ENCODE data around the gene TADA1. TPM values are rescaled to one million over a fixed set of nuclear protein-coding genes. Genes with fewer than 3 reads are reported as not detected.
"Not testable (repeated sequence)": the region's sequence is repeated elsewhere in the genome, so short reads cannot be mapped to it uniquely, and the experiment has no call there.

The TADA1 gene
- total RNA-seq, 2 experiments from 2014 or later: 12.9 to 13.6 TPM

- POLR2A ChIA-PET: interaction anchor here (0.9 to 1.6 kb wide), 3 partner anchors 10 to 32 kb away, joined by 3 to 4 read pairs (median 3); partner anchors contain the start of gene TADA1
- CTCF ChIA-PET: interaction anchor here (0.7 kb wide), 1 partner anchor 215 kb away, joined by 3 read pairs; no protein-coding TSS in a partner anchor
- H3K27me3 Mint-ChIP-seq (ENCODE audit: low read depth): no peaks in the 10 kb centered on the region
- peak overlapping the region; percentile 9 for H3K27ac Mint-ChIP-seq
- H3K36me3 Mint-ChIP-seq (ENCODE audit: low read depth): peaks cover 65% of the 10 kb centered on the region
- H3K4me3 Mint-ChIP-seq: no peak overlapping the region
- DNase-seq: no peak
- H3K9me3 Mint-ChIP-seq (ENCODE audit: insufficient read depth): no peaks in the 10 kb centered on the region
- peaks cover 43% of the 10 kb centered on the region for H3K4me1 Mint-ChIP-seq (ENCODE audit: low read depth)
- ATAC-seq: no peak
Measured at GRCh38 chr1:166843769-166844596, 32.1 kb downstream of the TADA1 start.

GRCh38 chr1:166843322-166843721, 32.7 kb downstream of the TADA1 start:
- no peak for DNase-seq
- CTCF ChIA-PET: interaction anchor here (0.7 kb wide), 1 partner anchor 215 kb away, joined by 3 read pairs; no protein-coding TSS in a partner anchor

GRCh38 chr1:166840309-166841274, 35.5 kb downstream of the TADA1 start:
- ChIA-PET POLR2A (no interaction called here), CTCF (interaction anchor here (1.6 to 1.9 kb wide), 2 partner anchors 65 to 69 kb away, joined by 3 to 7 read pairs; no protein-coding TSS in a partner anchor)
- ATAC-seq (no peak), DNase-seq (no peak)
- H3K4me3 Mint-ChIP-seq: peak overlapping the region; percentile 84
- no peaks in the 10 kb centered on the region for H3K9me3 Mint-ChIP-seq (ENCODE audit: insufficient read depth)
- H3K27ac Mint-ChIP-seq: peak overlapping the region; percentile 80
- peaks cover 3% of the 10 kb centered on the region for H3K27me3 Mint-ChIP-seq (ENCODE audit: low read depth)
- peaks cover 36% of the 10 kb centered on the region for H3K36me3 Mint-ChIP-seq (ENCODE audit: low read depth)
- peaks cover 47% of the 10 kb centered on the region for H3K4me1 Mint-ChIP-seq (ENCODE audit: low read depth)

More at GRCh38 chr1:166843322-166843721, 32.7 kb downstream of the TADA1 start:
- ATAC-seq: no peak
- Mint-ChIP-seq H3K27me3 (ENCODE audit: low read depth) (no peaks in the 10 kb centered on the region), H3K4me1 (ENCODE audit: low read depth) (peaks cover 49% of the 10 kb centered on the region), H3K4me3 (no peak overlapping the region), H3K27ac (no peak overlapping the region), H3K36me3 (ENCODE audit: low read depth) (peaks cover 60% of the 10 kb centered on the region), H3K9me3 (ENCODE audit: insufficient read depth) (no peaks in the 10 kb centered on the region)
- POLR2A ChIA-PET: interaction anchor here (1.1 kb wide), 1 partner anchor 28 kb away, joined by 4 read pairs; no protein-coding TSS in a partner anchor

GRCh38 chr1:166839600-166840308, 36.3 kb downstream of the TADA1 start:
- POLR2A ChIA-PET: interaction anchor here (1.5 to 1.8 kb wide), 2 partner anchors 36 to 380 kb away, joined by 3 to 14 read pairs; partner anchors contain the start of gene TADA1
- peaks cover 4% of the 10 kb centered on the region for H3K27me3 Mint-ChIP-seq (ENCODE audit: low read depth)
- peaks cover 35% of the 10 kb centered on the region for H3K36me3 Mint-ChIP-seq (ENCODE audit: low read depth)
- peak overlapping the region; percentile 80 for H3K27ac Mint-ChIP-seq
- H3K4me1 Mint-ChIP-seq (ENCODE audit: low read depth): peaks cover 45% of the 10 kb centered on the region
- peak; percentile 56 for ATAC-seq
- no peaks in the 10 kb centered on the region for H3K9me3 Mint-ChIP-seq (ENCODE audit: insufficient read depth)
- peak; percentile 63 for DNase-seq
- peak overlapping the region; percentile 84 for H3K4me3 Mint-ChIP-seq
- CTCF ChIA-PET: interaction anchor here (0.6 to 1.9 kb wide), 5 partner anchors 14 to 219 kb away, joined by 3 to 7 read pairs (median 3); no protein-coding TSS in a partner anchor

- peak within 1 kb of the TSS; percentile 95 for H3K27ac Mint-ChIP-seq
- H3K36me3 Mint-ChIP-seq (ENCODE audit: low read depth): peaks cover 27% of the 10 kb centered on the region
- peak within 1 kb of the TSS; percentile 86 for H3K4me3 Mint-ChIP-seq
- peaks cover 9% of the 10 kb centered on the region for H3K27me3 Mint-ChIP-seq (ENCODE audit: low read depth)
- ChIA-PET POLR2A (interaction anchor here (0.8 to 1.8 kb wide), 5 partner anchors 33 to 380 kb away, joined by 3 to 14 read pairs (median 4); partner anchors contain the start of gene TADA1), CTCF (interaction anchor here (0.6 to 1.9 kb wide), 6 partner anchors 13 to 220 kb away, joined by 3 to 7 read pairs (median 3); no protein-coding TSS in a partner anchor)
- ATAC-seq: peak; percentile 97
- peak; percentile 88 for DNase-seq
- H3K4me1 Mint-ChIP-seq (ENCODE audit: low read depth): peaks cover 38% of the 10 kb centered on the region
- no peaks in the 10 kb centered on the region for H3K9me3 Mint-ChIP-seq (ENCODE audit: insufficient read depth)
Measured at GRCh38 chr1:166838766-166839599, 37.1 kb downstream of the TADA1 start, which contains the start of gene POGK. POGK (plus strand) TSS chr1:166839475; CDS start chr1:166840957, 1,482 bp downstream.

- Mint-ChIP-seq H3K27me3 (ENCODE audit: low read depth) (peaks cover 10% of the 10 kb centered on the region), H3K4me3 (no peak overlapping the region), H3K36me3 (ENCODE audit: low read depth) (peaks cover 12% of the 10 kb centered on the region), H3K9me3 (ENCODE audit: insufficient read depth) (no peaks in the 10 kb centered on the region), H3K27ac (no peak overlapping the region), H3K4me1 (ENCODE audit: low read depth) (peaks cover 33% of the 10 kb centered on the region)
- ChIA-PET CTCF (interaction anchor here (1.1 to 1.7 kb wide), 2 partner anchors 40 to 222 kb away, joined by 3 to 5 read pairs; partner anchors contain the start of gene TADA1), POLR2A (no interaction called here)
- no peak for DNase-seq
- no peak for ATAC-seq
Measured at GRCh38 chr1:166836733-166837132, 39.3 kb downstream of the TADA1 start.

- ATAC-seq; CTCF ChIA-PET; H3K36me3 Mint-ChIP-seq (ENCODE audit: low read depth); H3K4me1 Mint-ChIP-seq (ENCODE audit: low read depth); DNase-seq; POLR2A ChIA-PET; H3K4me3 Mint-ChIP-seq; H3K27ac Mint-ChIP-seq: not testable (repeated sequence)
- H3K27me3 Mint-ChIP-seq (ENCODE audit: low read depth): peaks cover 11% of the 10 kb centered on the region
- H3K9me3 Mint-ChIP-seq (ENCODE audit: insufficient read depth): peaks cover 10% of the 10 kb centered on the region
Measured at GRCh38 chr1:166829762-166830161, 46.3 kb downstream of the TADA1 start.

- Mint-ChIP-seq H3K4me1 (ENCODE audit: low read depth) (no peaks in the 10 kb centered on the region), H3K27ac (no peak overlapping the region), H3K36me3 (ENCODE audit: low read depth) (no peaks in the 10 kb centered on the region), H3K9me3 (ENCODE audit: insufficient read depth) (peaks cover 10% of the 10 kb centered on the region), H3K27me3 (ENCODE audit: low read depth) (peaks cover 5% of the 10 kb centered on the region), H3K4me3 (no peak overlapping the region)
- ATAC-seq: no peak
- no peak for DNase-seq
- POLR2A ChIA-PET: no interaction called here
- CTCF ChIA-PET: no interaction called here
Measured at GRCh38 chr1:166827426-166827825, 48.6 kb downstream of the TADA1 start.

- Mint-ChIP-seq H3K27ac (no peak overlapping the region), H3K9me3 (ENCODE audit: insufficient read depth) (no peaks in the 10 kb centered on the region), H3K36me3 (ENCODE audit: low read depth) (no peaks in the 10 kb centered on the region), H3K4me3 (no peak overlapping the region), H3K4me1 (ENCODE audit: low read depth) (no peaks in the 10 kb centered on the region), H3K27me3 (ENCODE audit: low read depth) (peaks cover 2% of the 10 kb centered on the region)
- POLR2A ChIA-PET: interaction anchor here (0.5 kb wide), 1 partner anchor 47 kb away, joined by 5 read pairs; no protein-coding TSS in a partner anchor
- CTCF ChIA-PET: interaction anchor here (0.7 to 1.1 kb wide), 3 partner anchors 12 to 1362 kb away, joined by 3 read pairs; no protein-coding TSS in a partner anchor
- ATAC-seq (no peak), DNase-seq (no peak)
Measured at GRCh38 chr1:166822385-166822784, 53.7 kb downstream of the TADA1 start.

- Mint-ChIP-seq H3K27ac (no peak overlapping the region), H3K9me3 (ENCODE audit: insufficient read depth) (no peaks in the 10 kb centered on the region), H3K4me1 (ENCODE audit: low read depth) (no peaks in the 10 kb centered on the region), H3K27me3 (ENCODE audit: low read depth) (peaks cover 2% of the 10 kb centered on the region), H3K36me3 (ENCODE audit: low read depth) (no peaks in the 10 kb centered on the region), H3K4me3 (no peak overlapping the region)
- CTCF ChIA-PET: no interaction called here
- POLR2A ChIA-PET: no interaction called here
- ATAC-seq (no peak), DNase-seq (no peak)
Measured at GRCh38 chr1:166819974-166820373, 56.1 kb downstream of the TADA1 start.
